Measurements from ENCODE around the gene MOB3A.

Gene MOB3A

GRCh38 chr19:2099937-2100718 lies 4.0 kb upstream of the MOB3A start:
- ATAC-seq: no peak
- TF ChIP-seq BACH2 (CRISPR knock-in tag; IDR thresholded peaks at IDR 0.05; ENCODE audit: borderline replicate concordance) (no peak), ZNF565 (CRISPR knock-in tag; conservative IDR thresholded peaks at IDR 0.05; ENCODE audit: low read depth) (no peak), ZNF70 (CRISPR knock-in tag; IDR thresholded peaks at IDR 0.05) (no peak), CSDC2 (CRISPR knock-in tag; IDR thresholded peaks at IDR 0.05) (no peak), ZFP3 (CRISPR knock-in tag; IDR thresholded peaks at IDR 0.05) (no peak), TCF4 (CRISPR knock-in tag; IDR thresholded peaks at IDR 0.05; ENCODE audit: borderline replicate concordance) (no peak), ZFP30 (CRISPR knock-in tag; IDR thresholded peaks at IDR 0.05) (no peak), ARNTL (CRISPR knock-in tag; IDR thresholded peaks at IDR 0.05; ENCODE audit: borderline replicate concordance, low read depth) (no peak), SNAI2 (CRISPR knock-in tag; IDR thresholded peaks at IDR 0.05) (no peak)

GRCh38 chr19:2099054-2099501 lies 3.0 kb upstream of the MOB3A start:
- no peak for ATAC-seq
- TF ChIP-seq SNAI2 (CRISPR knock-in tag; IDR thresholded peaks at IDR 0.05) (no peak), ZFP3 (CRISPR knock-in tag; IDR thresholded peaks at IDR 0.05) (no peak), BACH2 (CRISPR knock-in tag; IDR thresholded peaks at IDR 0.05; ENCODE audit: borderline replicate concordance) (no peak), OSR1 (CRISPR knock-in tag; IDR thresholded peaks at IDR 0.05) (no peak), CREB5 (CRISPR knock-in tag; IDR thresholded peaks at IDR 0.05; ENCODE audit: low read depth) (no peak), ZNF565 (CRISPR knock-in tag; conservative IDR thresholded peaks at IDR 0.05; ENCODE audit: low read depth) (no peak), POU6F1 (CRISPR knock-in tag; IDR thresholded peaks at IDR 0.05; ENCODE audit: borderline replicate concordance, low read depth) (no peak), CSRNP3 (CRISPR knock-in tag; IDR thresholded peaks at IDR 0.05) (no peak), TOX (CRISPR knock-in tag; IDR thresholded peaks at IDR 0.05; ENCODE audit: borderline replicate concordance) (no peak), TCF4 (CRISPR knock-in tag; IDR thresholded peaks at IDR 0.05; ENCODE audit: borderline replicate concordance) (no peak), ISL1 (CRISPR knock-in tag; IDR thresholded peaks at IDR 0.05) (no peak), ZNF8 (CRISPR knock-in tag; IDR thresholded peaks at IDR 0.05) (no peak), ZFP30 (CRISPR knock-in tag; IDR thresholded peaks at IDR 0.05) (no peak), ZC3H10 (CRISPR knock-in tag; IDR thresholded peaks at IDR 0.05) (no peak), GLIS3 (CRISPR knock-in tag; IDR thresholded peaks at IDR 0.05) (no peak)

GRCh38 chr19:2097886-2098327 lies 1.8 kb upstream of the MOB3A start:
- peak; percentile 3; the same call in 2 of the 3 replicates for ATAC-seq
- no peak for TF ChIP-seq ESRRG (CRISPR knock-in tag; IDR thresholded peaks at IDR 0.05)
- no peak for TF ChIP-seq RARB (CRISPR knock-in tag; IDR thresholded peaks at IDR 0.05)
- no peak for TF ChIP-seq PATZ1 (CRISPR knock-in tag; IDR thresholded peaks at IDR 0.05; ENCODE audit: borderline replicate concordance)
- no peak for TF ChIP-seq TSHZ2 (CRISPR knock-in tag; IDR thresholded peaks at IDR 0.05)
- no peak for TF ChIP-seq BACH2 (CRISPR knock-in tag; IDR thresholded peaks at IDR 0.05; ENCODE audit: borderline replicate concordance)

All from SK-N-SH treated with all-trans-retinoic acid at 6 μM for 48 hours (cell line).